Measurements from ENCODE around the gene ARHGAP4. TPM values are rescaled to one million over a fixed set of nuclear protein-coding genes. Genes with fewer than 3 reads are reported as not detected.

Gene ARHGAP4
- total RNA-seq, 2 experiments from 2014 or later = 151 to 160 TPM

- Mint-ChIP-seq H3K27me3 (no peaks in the 10 kb centered on the region), H3K27ac (peak overlapping the region; percentile 56), H3K9me3 (no peaks in the 10 kb centered on the region), H3K4me1 (ENCODE audit: low read depth) (peaks cover 35% of the 10 kb centered on the region), H3K36me3 (no peaks in the 10 kb centered on the region), H3K4me3 (peak overlapping the region; percentile 49)
- CTCF ChIA-PET = interaction anchor here (1.0 kb wide), 1 partner anchor 46 kb away, joined by 4 read pairs; no protein-coding TSS in a partner anchor
- POLR2A ChIA-PET = interaction anchor here (1.2 kb wide), 1 partner anchor 24 kb away, joined by 8 read pairs; no protein-coding TSS in a partner anchor
- intact Hi-C loops (cut with micrococcal nuclease) = no loop called here
- DNase-seq = peak; percentile 77
Observed at GRCh38 chrX:153900831-153901752, 25.0 kb downstream of the ARHGAP4 start.

DNA sequence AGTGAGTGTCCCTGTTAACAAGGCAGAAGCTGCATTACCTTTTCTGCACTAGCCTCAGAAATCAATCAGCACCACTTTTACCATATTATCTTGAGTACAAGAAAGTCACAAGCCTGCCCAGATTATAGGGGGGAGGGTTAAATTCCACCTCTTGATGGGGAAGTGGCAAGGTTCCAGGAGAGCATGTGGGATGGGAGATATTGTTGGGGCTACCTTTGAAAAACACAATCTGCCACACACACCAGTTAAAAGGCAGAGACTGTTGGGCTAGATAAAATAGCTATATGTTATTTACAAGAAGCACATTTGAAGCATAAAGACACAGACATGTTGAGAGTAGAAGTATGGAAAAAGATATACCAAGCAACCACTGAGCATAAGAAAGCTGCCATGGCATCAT is 28.2 kb downstream of the ARHGAP4 start:
- H3K4me1 Mint-ChIP-seq (ENCODE audit: low read depth) = peaks cover 16% of the 10 kb centered on the region
- DNase-seq = no peak
- peaks cover 3% of the 10 kb centered on the region for H3K27me3 Mint-ChIP-seq
- H3K36me3 Mint-ChIP-seq = no peaks in the 10 kb centered on the region
- ChIA-PET POLR2A (no interaction called here), CTCF (no interaction called here)
- no peak overlapping the region for H3K27ac Mint-ChIP-seq
- no peaks in the 10 kb centered on the region for H3K9me3 Mint-ChIP-seq
- no peak overlapping the region for H3K4me3 Mint-ChIP-seq
- intact Hi-C loops (cut with micrococcal nuclease) = no loop called here

DNA sequence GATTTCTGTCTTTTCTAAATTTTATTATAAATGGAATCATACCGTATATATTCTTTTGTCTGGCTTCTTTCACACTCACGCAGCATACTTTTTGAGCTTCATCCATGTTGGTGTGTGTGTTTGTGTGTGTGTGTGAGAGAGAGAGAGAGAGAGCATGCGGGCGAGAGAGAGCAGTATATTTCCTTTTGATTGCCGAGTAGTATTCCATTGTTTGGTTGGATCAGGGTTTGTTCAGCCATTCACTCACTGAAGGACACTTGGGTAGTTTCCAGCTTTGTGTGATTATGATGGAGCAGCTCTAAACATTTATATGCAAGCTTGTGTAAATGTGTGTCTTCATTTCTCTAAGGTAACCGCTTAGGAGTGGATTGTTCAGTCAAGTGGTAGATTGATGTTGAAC is 36.9 kb downstream of the ARHGAP4 start:
- ChIA-PET POLR2A (no interaction called here), CTCF (interaction anchor here (0.8 kb wide), 1 partner anchor 125 kb away, joined by 3 read pairs; the partner anchor contains the start of gene PLXNB3)
- Mint-ChIP-seq H3K36me3 (no peaks in the 10 kb centered on the region), H3K4me3 (no peak overlapping the region), H3K27ac (no peak overlapping the region), H3K4me1 (ENCODE audit: low read depth) (no peaks in the 10 kb centered on the region), H3K27me3 (peaks cover 10% of the 10 kb centered on the region), H3K9me3 (no peaks in the 10 kb centered on the region)
- DNase-seq = no peak
- intact Hi-C loops (cut with micrococcal nuclease) = loop anchor here (10.0 kb wide), 2 partner anchors 54 to 94 kb away; partner anchors contain the start of genes IDH3G, PDZD4 and SSR4

DNA sequence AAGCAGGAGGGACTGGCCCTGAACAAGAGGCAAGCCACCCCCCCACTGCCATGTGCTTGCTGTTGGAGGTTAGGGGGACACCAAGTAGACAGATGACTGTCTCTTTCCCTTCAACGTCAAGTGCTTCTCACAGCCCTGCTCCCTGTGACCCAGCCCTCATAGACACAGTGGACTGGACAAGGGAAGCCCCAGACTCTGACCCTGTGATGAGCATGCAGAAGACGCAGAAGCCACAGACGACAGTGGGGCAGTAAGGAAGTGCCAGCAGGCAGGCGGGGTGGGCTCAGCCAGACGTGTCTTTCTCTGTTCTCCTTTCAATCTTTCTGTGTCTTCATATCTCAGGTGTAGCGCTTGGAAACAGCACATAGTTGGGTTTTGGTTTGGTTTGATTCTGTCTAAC is 37.7 kb downstream of the ARHGAP4 start:
- peaks cover 7% of the 10 kb centered on the region for H3K27me3 Mint-ChIP-seq
- no peaks in the 10 kb centered on the region for H3K36me3 Mint-ChIP-seq
- no peak for DNase-seq
- H3K9me3 Mint-ChIP-seq = no peaks in the 10 kb centered on the region
- POLR2A ChIA-PET = no interaction called here
- no peaks in the 10 kb centered on the region for H3K4me1 Mint-ChIP-seq (ENCODE audit: low read depth)
- H3K27ac Mint-ChIP-seq = no peak overlapping the region
- CTCF ChIA-PET = interaction anchor here (0.8 kb wide), 1 partner anchor 124 kb away, joined by 3 read pairs; the partner anchor contains the start of gene PLXNB3
- H3K4me3 Mint-ChIP-seq = no peak overlapping the region
- intact Hi-C loops (cut with micrococcal nuclease) = loop anchor here (10.0 kb wide), 2 partner anchors 54 to 94 kb away; partner anchors contain the start of genes IDH3G, PDZD4 and SSR4

GRCh38 chrX:153887385-153887784 is 38.7 kb downstream of the ARHGAP4 start:
- DNase-seq = no peak
- no peak overlapping the region for H3K4me3 Mint-ChIP-seq
- no peak overlapping the region for H3K27ac Mint-ChIP-seq
- no peaks in the 10 kb centered on the region for H3K9me3 Mint-ChIP-seq
- intact Hi-C loops (cut with micrococcal nuclease) = loop anchor here (10.0 kb wide), 2 partner anchors 53 to 93 kb away; partner anchors contain the start of genes IDH3G, PDZD4 and SSR4
- CTCF ChIA-PET = interaction anchor here (0.6 to 0.9 kb wide), 2 partner anchors 40 to 126 kb away, joined by 3 to 5 read pairs; no protein-coding TSS in a partner anchor
- H3K27me3 Mint-ChIP-seq = peaks cover 7% of the 10 kb centered on the region
- H3K4me1 Mint-ChIP-seq (ENCODE audit: low read depth) = no peaks in the 10 kb centered on the region
- H3K36me3 Mint-ChIP-seq = no peaks in the 10 kb centered on the region
- POLR2A ChIA-PET = no interaction called here

GRCh38 chrX:153886915-153887314 is 39.1 kb downstream of the ARHGAP4 start:
- ChIA-PET POLR2A (no interaction called here), CTCF (interaction anchor here (0.6 to 0.9 kb wide), 2 partner anchors 40 to 126 kb away, joined by 3 to 5 read pairs; no protein-coding TSS in a partner anchor)
- Mint-ChIP-seq H3K27me3 (peaks cover 9% of the 10 kb centered on the region), H3K9me3 (no peaks in the 10 kb centered on the region), H3K36me3 (no peaks in the 10 kb centered on the region), H3K27ac (no peak overlapping the region), H3K4me1 (ENCODE audit: low read depth) (no peaks in the 10 kb centered on the region), H3K4me3 (no peak overlapping the region)
- DNase-seq = no peak
- intact Hi-C loops (cut with micrococcal nuclease) = loop anchor here (10.0 kb wide), 2 partner anchors 52 to 92 kb away; partner anchors contain the start of genes IDH3G, PDZD4 and SSR4

DNA sequence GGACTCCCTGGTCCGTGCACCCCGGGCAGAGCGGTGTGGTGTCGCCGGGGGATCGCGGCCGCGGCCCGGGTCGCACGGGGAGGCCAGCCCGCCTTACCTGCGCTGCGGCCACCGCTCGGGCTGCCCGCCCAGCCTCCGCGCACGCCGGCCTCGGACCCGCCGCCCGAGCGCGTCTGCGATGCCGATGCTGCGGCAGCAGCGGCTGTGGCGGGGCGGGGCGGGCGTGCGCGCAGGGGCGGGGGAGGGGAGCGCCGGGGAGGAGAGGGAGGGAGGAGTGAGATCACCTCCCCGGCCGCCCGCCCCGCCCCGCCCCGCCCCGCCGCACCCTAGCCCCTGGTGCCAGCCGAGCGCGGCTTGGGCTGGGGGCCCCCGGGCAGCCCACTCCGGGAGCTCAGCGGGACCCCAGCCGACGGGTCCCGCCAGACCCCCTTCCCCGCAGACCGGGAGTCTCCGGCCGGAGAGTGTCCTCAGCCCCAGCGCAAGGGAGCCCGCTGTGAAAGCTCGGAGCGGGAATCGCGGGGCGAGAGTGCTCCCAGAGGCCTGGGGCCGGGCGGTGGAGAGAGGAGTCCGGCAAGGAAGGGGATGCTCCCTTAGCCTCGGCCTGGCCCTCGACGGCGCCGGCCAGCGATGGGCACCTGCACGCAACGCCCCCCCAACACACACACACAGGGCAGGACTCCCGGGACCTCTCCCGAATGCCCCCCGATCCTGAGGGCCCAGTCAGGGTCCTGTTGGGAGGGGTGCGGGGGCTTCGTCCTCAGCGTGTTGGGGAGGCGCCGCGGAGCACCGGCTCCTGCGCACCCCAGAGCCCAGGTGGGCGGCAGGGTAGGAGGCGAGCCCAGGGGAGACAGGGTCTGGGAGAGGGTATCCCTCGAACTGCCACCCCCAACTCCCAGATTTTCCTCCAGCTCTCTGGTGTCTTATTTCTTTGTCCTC is 39.8 kb downstream of the ARHGAP4 start, which contains the start of gene L1CAM:
Gene L1CAM (minus strand): TSS at position 206 of the 936 bp plus-strand sequence. CDS start 10,337 bp downstream, outside the sequence.
- peak within 1 kb of the TSS; percentile 43 for H3K4me3 Mint-ChIP-seq
- no peak within 1 kb of the TSS for H3K27ac Mint-ChIP-seq
- H3K36me3 Mint-ChIP-seq = no peaks in the 10 kb centered on the region
- intact Hi-C loops (cut with micrococcal nuclease) = loop anchor here (10.0 kb wide), 2 partner anchors 51 to 91 kb away; partner anchors contain the start of genes IDH3G, PDZD4 and SSR4
- H3K27me3 Mint-ChIP-seq = peaks cover 9% of the 10 kb centered on the region
- DNase-seq = peak; percentile 40
- no peaks in the 10 kb centered on the region for H3K4me1 Mint-ChIP-seq (ENCODE audit: low read depth)
- POLR2A ChIA-PET = no interaction called here
- H3K9me3 Mint-ChIP-seq = no peaks in the 10 kb centered on the region
- CTCF ChIA-PET = interaction anchor here (0.6 to 0.9 kb wide), 2 partner anchors 41 to 127 kb away, joined by 3 to 5 read pairs; no protein-coding TSS in a partner anchor

- no peak for DNase-seq
Observed at GRCh38 chrX:153885208-153885787, 40.8 kb downstream of the ARHGAP4 start.

GRCh38 chrX:153884590-153884989 is 41.5 kb downstream of the ARHGAP4 start:
- intact Hi-C loops (cut with micrococcal nuclease) = loop anchor here (1.0 to 10.0 kb wide), 3 partner anchors 50 to 120 kb away; partner anchors contain the start of genes IDH3G, PDZD4, PLXNB3 and SSR4
- H3K9me3 Mint-ChIP-seq = no peaks in the 10 kb centered on the region
- POLR2A ChIA-PET = no interaction called here

More at GRCh38 chrX:153885208-153885787, 40.8 kb downstream of the ARHGAP4 start:
- no peaks in the 10 kb centered on the region for H3K36me3 Mint-ChIP-seq
- ChIA-PET POLR2A (no interaction called here), CTCF (interaction anchor here (1.4 kb wide), 1 partner anchor 11 kb away, joined by 3 read pairs; no protein-coding TSS in a partner anchor)
- intact Hi-C loops (cut with micrococcal nuclease) = loop anchor here (10.0 kb wide), 2 partner anchors 50 to 90 kb away; partner anchors contain the start of genes IDH3G, PDZD4 and SSR4
- H3K4me3 Mint-ChIP-seq = peak overlapping the region; percentile 43
- H3K9me3 Mint-ChIP-seq = no peaks in the 10 kb centered on the region
- no peaks in the 10 kb centered on the region for H3K4me1 Mint-ChIP-seq (ENCODE audit: low read depth)
- no peak overlapping the region for H3K27ac Mint-ChIP-seq
- peaks cover 9% of the 10 kb centered on the region for H3K27me3 Mint-ChIP-seq

GRCh38 chrX:153884136-153884535 is 41.9 kb downstream of the ARHGAP4 start:
- Mint-ChIP-seq H3K27me3 (peaks cover 10% of the 10 kb centered on the region), H3K4me1 (ENCODE audit: low read depth) (peaks cover under 1% of the 10 kb centered on the region), H3K9me3 (no peaks in the 10 kb centered on the region), H3K36me3 (no peaks in the 10 kb centered on the region), H3K4me3 (no peak overlapping the region), H3K27ac (no peak overlapping the region)
- ChIA-PET POLR2A (no interaction called here), CTCF (interaction anchor here (1.4 kb wide), 1 partner anchor 12 kb away, joined by 3 read pairs; no protein-coding TSS in a partner anchor)
- no peak for DNase-seq
- intact Hi-C loops (cut with micrococcal nuclease) = loop anchor here (1.0 to 10.0 kb wide), 3 partner anchors 49 to 120 kb away; partner anchors contain the start of genes IDH3G, PDZD4, PLXNB3 and SSR4

More at GRCh38 chrX:153884590-153884989, 41.5 kb downstream of the ARHGAP4 start:
- CTCF ChIA-PET = interaction anchor here (1.4 kb wide), 1 partner anchor 11 kb away, joined by 3 read pairs; no protein-coding TSS in a partner anchor
- Mint-ChIP-seq H3K36me3 (no peaks in the 10 kb centered on the region), H3K27me3 (peaks cover 9% of the 10 kb centered on the region), H3K4me3 (no peak overlapping the region), H3K4me1 (ENCODE audit: low read depth) (no peaks in the 10 kb centered on the region), H3K27ac (no peak overlapping the region)
- DNase-seq = peak; percentile 34
